Right ventricle myocardium inferior (tissue), 1 donor: ENCODE results near the gene MORN4. TPM values are rescaled to one million over a fixed set of nuclear protein-coding genes. Genes with fewer than 3 reads are reported as not detected.
"Not testable (repeated sequence)": the region's sequence is repeated elsewhere in the genome, so short reads cannot be mapped to it uniquely, and the experiment has no call there.

ENCODE experiments used
- ATAC-seq: fragments of 200-7000 bp; cut with Tn5 transposase; one replicate; pipeline ENCODE4 v1.9.1; 2020; ENCODE audit warnings: mild to moderate bottlenecking, moderate library complexity
- DNase-seq: peaks from one replicate; pipeline ENCODE4 v3.0.0; 2021; ENCODE audit errors: missing footprints
- intact Hi-C: fragments of 100-400 bp; cut with DNase I; formaldehyde crosslinking; loops from one replicate; pipeline ENCODE4 v1.11.0; 2022
- total RNA-seq: library from RNA; stranded (reverse); fragmentation: NEBNext Ultra II Directional; extraction: Animal tissue kit (Norgen Biotek cat#: 25700); gene quantifications from one replicate; pipeline ENCODE4 v1.2.1, GENCODE V29; 2021
- donor health status: DM: no; HTN: yes; CAD: no; lungs with severe emphysema.

Gene MORN4
- total RNA-seq, 1 donor from 2014 or later, result 8.0 TPM

DNA sequence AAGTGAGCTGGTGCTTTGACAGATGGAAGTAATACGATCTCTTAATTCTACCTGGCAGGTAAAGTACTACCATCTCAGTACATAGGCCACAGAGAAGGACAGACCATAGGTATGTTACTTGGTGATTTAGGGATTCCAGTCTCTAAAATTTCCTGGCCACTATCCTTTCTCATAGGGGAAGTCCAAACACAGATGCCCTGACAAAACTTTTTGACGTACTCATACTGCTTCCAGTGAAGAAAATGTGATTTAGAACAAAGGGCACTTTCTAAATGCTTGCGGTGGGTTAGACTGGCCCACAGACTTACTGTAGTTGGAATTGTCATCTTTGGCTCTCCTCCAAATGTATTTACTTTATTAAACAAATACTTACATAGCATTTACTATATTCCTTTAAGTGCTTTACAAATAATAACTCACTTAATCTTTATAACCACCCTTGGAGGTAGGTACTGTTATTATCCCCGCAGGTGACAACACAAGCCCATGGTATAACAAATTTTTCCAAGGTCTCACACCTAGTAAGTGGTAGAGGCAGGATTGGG lies 10.2 kb upstream of the MORN4 start:
- ATAC-seq (no peak), DNase-seq (no peak)
- intact Hi-C loops, result no loop called here

DNA sequence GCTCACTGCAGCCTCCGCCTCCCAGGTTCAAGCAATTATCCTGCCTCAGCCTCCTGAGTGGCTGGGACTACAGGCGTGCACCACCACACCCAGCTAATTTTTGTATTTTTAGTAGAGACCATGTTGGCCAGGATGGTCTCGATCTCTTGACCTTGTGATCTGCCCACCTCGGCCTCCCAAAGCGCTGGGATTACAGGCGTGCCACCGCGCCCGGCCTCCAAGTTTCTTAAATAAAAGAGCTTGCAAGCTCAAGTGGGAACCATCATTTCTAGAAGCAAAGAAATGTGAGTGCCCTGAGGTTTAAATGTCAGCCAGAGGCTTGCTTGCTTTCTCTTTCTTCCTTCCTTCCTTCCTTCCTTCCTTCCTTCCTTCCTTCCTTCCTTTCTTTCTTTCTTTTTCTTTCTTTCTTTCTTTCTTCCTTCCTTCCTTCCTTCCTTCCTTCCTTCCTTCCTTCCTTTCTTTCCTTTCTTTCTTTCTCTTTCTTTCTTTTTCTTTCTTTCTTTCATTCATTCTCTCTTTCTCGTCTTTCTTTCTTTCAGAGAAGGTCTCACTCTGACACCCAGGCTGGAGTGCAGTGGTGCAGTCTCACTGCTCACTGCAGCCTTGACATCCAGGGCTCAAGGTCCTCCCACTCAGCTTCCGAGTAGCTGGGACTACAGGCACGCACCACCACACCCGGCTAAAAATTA lies 9.3 kb upstream of the MORN4 start:
- DNase-seq, intact Hi-C loops, ATAC-seq: not testable (repeated sequence)

DNA sequence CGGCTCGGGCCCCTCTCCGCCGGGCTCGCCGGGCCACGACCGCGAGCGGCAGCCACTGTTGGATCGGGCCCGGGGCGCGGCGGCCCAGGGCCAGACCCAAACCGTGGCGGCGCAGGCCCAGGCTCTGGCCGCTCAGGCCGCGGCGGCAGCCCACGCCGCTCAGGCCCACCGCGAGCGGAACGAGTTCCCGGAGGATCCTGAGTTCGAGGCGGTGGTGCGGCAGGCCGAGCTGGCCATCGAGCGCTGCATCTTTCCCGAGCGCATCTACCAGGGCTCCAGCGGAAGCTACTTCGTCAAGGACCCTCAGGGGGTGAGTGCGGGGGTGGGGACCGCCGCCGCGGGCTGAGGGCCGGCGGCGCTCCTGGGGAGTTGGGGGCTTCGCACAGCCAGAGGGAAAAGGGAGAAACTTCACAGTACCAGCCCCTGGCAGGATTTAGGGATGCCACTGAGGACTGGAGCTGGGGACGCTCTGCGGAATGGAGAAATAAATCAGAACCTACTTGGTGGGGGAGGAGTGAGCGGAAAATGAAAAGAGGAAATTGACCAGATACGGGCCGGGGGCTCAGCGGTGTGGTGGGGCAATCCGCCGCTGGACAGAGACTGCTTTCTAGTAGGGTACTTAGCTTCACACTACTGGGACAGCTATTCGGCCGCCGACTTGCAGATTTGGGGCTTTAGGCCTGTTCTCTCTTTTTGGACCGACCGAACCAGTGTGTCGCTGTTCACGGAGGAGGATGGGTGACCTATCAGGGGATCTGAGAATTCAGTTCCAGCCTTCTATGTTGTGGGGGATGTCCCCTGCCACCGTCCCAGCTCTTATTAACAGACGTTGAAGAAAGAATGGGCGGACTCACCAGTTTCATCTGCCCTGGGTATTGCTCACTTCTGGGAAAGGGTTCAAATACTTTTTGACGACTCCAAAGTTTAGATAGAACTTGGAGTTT lies 7.8 kb upstream of the MORN4 start:
- peak; percentile 54 for ATAC-seq
- peak; percentile 45 for DNase-seq
- intact Hi-C loops, result no loop called here

DNA sequence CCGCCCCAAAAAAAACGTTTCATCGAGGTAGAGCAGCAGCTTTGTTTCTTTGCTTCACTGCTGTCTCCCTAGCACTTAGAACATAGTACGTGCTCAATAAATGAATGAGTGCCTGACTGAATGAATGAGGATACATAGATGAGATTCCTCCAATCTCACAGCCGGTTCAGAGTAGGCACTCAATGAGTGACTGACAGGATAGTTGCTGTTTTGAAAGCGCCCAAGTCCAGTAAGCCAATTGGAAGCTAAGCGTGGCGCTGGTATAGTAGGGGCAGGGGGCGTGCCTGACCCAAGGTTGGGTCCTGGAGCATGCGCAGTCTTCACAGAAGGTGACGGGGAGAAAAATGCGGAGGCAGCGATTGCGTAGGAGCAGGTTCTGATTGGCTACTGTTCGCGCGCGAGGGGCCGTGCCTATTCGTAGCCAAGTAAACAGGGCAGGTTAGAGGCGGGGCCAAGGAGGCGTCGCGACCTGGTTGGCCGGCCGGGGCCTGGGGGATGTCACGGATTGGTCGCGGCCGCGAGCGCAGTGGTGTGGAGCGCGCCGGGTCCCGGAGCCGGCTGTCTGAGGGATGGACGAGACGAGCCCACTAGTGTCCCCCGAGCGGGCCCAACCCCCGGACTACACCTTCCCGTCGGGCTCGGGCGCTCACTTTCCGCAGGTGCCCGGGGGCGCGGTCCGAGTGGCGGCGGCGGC lies 7.0 kb upstream of the MORN4 start, which contains the start of gene PI4K2A:
Gene PI4K2A, plus strand, starts transcription at position 498 of the 694 bp plus-strand sequence. Its CDS starts 72 bp downstream, at position 570.
- intact Hi-C loops, result no loop called here
- peak; percentile 99 for ATAC-seq
- DNase-seq, result peak; percentile 100

DNA sequence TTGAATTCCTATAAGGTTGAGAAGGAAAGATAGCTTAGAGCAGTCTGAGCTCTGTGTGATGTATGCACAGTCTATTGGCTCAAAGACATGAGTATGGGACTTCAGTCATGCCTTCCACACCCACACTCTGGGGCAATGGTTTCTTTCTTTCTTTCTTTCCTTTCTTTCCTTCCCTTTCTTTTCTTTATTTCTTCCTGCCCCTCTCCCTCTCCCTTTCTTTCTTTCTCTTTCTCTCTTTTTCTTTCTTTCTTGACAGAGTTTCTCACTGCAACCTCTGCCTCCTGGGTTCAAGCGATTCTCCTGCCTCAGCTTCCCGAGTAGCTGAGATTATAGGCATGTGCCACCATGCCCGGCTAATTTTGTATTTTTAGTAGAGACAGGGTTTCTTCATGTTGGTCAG lies 5.8 kb upstream of the MORN4 start:
- intact Hi-C loops, ATAC-seq, DNase-seq: not testable (repeated sequence)

DNA sequence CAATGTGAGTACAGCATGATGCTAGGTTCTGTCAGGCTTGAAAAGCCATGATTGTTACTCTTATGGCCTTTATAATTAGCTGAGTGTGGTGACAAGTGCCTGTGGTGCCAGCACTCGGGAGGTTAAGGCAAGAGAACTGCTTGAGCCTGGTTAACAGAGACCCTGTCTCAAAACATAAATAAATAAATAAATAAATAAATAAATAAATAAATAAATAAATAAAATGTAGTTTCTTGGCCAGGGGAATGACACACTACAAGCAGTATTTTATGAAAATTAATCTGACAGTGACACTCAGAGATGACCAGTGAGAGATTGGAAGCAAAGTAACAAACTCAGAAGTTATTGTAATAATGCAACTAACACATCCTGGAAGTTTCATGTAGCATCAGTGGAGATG lies 2.3 kb upstream of the MORN4 start:
- intact Hi-C loops, result no loop called here
- DNase-seq (no peak), ATAC-seq (no peak)

DNA sequence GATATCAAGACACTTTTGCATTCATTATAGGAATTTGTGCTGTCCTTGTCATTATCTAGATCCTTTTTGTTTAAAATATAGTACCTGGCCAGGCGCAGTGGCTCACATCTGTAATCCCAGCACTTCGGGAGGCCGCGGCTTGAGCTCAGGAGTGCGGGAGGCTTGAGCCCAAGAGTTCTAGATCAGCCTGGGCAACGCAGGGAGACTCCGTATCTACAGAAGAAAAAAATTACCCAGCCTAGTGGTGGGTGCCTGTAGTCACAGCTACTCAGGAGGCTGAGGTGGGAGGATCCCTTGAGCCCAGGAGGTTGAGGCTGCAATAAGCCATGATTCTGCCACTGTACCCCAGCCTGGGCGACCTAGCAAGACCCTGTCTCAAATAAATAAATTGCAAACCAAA lies 621 bp upstream of the MORN4 start:
- intact Hi-C loops, result no loop called here
- ATAC-seq, result no peak

DNA sequence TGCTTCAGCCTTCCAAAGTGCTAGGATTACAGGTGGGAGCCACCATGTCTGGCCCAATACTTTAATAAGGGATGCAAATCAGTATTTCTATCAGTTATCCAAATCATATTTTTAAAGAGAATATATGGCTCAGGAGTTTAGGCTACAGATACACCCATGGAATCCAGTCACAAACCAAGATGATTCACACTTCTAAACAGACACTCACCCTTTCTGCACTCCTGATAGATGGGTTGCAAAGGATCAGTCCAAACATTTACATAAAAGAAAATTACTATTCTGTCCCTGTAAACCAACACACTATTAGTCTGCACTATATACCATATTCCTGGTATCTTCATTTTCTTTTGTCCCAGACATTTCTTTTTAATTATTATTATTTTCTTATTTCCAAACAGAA lies 2.2 kb downstream of the MORN4 start:
- intact Hi-C loops, result no loop called here
- DNase-seq (no peak), ATAC-seq (no peak)

More for the DNA sequence above, 621 bp upstream of the MORN4 start:
- DNase-seq, result peak; percentile 49

DNA sequence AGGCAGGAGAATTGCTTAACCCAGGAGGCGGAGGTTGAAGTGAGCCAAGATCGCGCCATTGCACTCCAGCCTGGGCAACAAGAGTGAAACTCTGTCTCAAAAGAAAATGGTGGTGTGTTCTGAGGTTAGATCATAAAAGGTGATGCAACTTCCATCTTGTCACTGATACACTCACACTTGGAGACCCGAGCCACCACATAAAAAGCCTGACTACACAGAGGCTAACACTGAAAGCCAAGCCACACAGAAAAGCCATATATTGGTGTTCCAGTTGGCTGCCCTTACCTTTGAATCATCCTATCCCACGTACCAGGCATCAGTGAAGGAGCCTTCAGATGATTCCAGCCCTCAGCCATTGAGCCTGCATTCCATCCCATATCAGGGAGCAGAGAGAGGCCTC lies 4.0 kb downstream of the MORN4 start:
- intact Hi-C loops, result no loop called here
- DNase-seq (no peak), ATAC-seq (no peak)

DNA sequence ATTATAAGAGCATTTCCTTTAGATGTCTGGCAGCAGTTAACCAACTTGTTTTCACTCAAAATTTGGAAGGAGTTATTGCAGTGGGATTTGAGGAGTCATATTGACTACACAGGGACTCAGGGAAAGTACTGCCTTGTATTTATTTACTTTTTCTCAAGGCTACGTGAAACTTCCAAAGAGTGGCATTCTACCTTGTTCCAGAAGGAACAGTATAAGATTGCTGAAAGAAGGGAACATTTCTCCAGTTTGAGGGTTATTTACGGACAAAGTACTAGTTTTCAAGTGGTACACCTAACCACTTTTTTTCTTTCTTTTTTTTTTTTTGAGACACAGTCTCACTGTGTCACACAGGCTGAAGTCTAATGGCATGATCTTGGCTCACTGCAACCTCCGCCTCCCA lies 5.1 kb downstream of the MORN4 start:
- ATAC-seq, result no peak
- DNase-seq, result no peak
- intact Hi-C loops, result no loop called here

DNA sequence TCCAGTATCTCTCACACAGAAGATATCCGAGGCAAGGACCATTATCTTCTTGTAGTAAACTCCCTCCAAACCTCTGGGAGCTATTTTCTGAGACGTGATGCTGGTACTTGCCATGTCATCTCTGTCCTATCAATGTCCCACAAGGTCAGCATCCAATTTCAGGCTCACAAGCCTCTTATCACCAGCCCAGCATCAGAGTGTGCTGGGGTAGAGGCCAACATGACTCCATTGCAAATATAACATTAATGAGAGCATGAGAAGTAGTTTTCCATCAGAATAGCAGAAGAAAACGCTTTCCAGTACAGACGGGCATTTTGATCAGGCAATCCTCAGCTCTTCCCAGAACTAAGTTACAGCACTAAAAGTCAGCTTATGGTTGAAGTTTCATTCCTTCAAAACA lies 5.6 kb downstream of the MORN4 start:
- intact Hi-C loops, result no loop called here
- no peak for ATAC-seq
- DNase-seq, result no peak

DNA sequence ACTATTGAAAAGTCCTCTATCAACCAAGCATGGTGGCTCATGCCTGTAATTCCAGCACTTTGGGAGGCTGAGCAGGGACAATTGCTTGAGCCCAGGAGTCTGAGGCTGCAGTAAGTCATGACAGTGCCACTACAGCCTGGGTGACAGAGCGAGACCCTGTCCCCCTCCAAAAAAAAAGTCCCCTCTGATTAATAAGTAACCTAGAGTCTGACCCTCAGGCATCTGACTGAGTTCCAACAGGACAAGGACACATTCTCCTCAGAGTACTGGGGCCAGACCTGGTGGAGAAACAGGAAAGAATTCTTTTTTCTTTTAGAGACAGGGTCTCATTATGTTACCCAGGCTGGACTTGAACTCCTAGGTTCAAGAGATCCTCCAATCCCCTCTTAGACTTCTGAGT lies 10.0 kb downstream of the MORN4 start:
- ATAC-seq (no peak), DNase-seq (no peak)
- intact Hi-C loops, result no loop called here

DNA sequence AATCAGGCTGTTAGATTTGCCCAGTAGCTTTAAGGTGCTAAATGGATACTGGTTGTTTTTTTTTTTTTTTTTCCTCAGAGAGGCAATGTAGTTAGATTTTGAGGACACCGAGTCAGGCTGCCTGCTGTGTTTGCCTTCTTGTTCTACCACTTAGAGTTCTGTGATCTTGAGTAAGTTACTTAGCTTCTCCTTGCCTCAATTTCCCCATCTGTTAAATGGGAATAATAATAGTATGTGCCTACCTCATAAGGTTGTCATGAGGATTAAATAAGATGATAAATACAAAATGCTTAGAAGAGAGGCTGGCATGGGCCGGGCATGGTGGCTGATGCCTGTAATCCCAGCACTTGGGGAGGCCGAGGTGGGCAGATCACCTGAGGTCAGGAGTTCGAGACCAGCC lies 14.6 kb downstream of the MORN4 start:
- DNase-seq, result no peak
- intact Hi-C loops, result loop anchor here (10.0 kb wide), 1 partner anchor 214 kb away; the partner anchor contains the start of gene RRP12
- ATAC-seq, result no peak

DNA sequence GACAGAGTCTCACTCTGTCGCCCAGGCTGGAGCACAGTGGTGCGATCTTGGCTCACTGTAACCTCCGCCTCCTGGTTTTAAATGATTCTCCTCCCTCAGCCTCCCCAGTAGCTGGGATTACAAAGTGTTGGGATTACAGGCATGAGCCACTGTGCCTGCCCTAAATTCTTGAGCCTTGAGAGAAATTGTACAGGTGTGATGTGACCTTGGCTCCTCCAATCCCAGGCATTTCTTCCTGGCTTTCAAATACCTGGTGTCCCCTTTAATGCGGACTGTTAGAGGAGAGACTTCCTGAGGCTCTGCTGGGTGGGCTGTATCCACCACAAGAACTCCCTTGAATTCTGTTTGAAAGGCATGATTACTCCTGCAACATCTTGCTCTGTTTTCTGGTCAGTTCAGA lies 15.0 kb downstream of the MORN4 start:
- DNase-seq (no peak), ATAC-seq (no peak)
- intact Hi-C loops, result loop anchor here (10.0 kb wide), 1 partner anchor 213 kb away; the partner anchor contains the start of gene RRP12

DNA sequence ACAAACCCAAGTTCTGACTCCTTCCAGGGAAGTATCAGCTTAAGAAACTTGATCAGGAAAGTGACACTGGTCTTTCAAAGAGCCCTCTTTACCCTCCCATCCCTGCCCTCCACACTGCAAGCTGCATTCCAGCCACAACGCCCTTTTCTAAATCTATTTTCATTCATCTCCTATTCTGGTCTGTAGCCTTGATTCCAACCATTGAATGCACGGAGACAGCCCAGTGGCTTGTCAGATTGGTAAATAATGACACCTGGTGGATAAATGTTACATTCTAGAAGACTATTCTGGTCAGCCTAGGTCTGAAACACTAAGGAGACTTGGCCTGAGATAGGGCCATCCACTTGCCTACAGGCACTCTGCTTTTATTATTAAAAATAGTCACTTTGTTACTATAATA lies 20.9 kb downstream of the MORN4 start:
- no peak for DNase-seq
- intact Hi-C loops, result loop anchor here (1.0 to 10.0 kb wide), 3 partner anchors 40 to 208 kb away; partner anchors contain the start of genes ANKRD2 and RRP12
- peak; percentile 67 for ATAC-seq

DNA sequence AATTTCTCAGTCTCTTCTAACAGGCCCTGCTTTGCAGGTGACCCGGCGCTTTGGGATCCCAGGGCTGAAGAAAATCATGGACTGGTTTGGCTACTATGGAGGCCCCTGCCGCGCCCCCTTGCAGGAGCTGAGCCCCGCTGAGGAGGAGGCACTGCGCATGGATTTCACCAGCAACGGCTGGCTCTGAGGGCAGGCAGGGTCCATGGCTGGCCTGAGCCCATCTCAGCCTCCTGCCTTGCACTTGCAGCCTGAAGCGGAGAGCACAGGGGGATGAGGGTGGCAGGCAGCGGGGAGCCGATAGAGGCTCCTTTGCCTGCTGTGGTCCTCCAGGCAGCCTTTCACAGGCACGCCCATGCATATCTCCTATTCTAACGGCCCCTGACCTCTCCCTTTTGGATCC lies 21.8 kb downstream of the MORN4 start:
- intact Hi-C loops, result loop anchor here (5.0 to 10.0 kb wide), 2 partner anchors 149 to 207 kb away; partner anchors contain the start of gene RRP12
- no peak for ATAC-seq
- DNase-seq, result no peak

DNA sequence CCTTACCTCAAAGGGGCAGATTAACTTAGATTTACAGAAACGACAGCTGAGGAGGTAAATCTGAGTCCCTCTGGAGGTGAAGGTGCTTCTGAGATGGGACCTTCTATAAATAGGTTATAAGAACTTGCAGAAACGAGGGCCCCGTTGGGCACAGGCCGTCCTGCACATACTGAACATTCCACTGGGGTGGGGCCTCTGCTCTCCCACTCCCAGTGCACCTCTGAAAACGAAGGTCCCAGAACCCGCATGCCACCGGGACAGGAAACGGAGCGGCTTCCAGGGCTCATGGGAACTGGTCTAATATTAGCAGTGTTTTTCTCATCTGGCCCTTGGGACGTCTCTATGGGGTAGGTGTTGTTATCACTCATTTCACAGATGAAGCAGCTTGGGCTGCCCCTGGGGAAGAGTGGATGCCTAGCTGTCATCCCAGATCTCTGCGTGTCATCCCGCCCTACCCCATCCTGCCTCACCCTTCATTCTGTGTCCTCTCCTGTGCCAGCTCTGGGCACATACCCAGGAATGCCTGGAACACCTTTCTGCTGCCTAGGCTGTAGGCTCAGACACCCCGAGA lies 24.2 kb downstream of the MORN4 start:
- intact Hi-C loops, result loop anchor here (1.0 kb wide), 1 partner anchor 24 kb away; no protein-coding TSS in a partner anchor
- ATAC-seq (peak; percentile 86), DNase-seq (no peak)

DNA sequence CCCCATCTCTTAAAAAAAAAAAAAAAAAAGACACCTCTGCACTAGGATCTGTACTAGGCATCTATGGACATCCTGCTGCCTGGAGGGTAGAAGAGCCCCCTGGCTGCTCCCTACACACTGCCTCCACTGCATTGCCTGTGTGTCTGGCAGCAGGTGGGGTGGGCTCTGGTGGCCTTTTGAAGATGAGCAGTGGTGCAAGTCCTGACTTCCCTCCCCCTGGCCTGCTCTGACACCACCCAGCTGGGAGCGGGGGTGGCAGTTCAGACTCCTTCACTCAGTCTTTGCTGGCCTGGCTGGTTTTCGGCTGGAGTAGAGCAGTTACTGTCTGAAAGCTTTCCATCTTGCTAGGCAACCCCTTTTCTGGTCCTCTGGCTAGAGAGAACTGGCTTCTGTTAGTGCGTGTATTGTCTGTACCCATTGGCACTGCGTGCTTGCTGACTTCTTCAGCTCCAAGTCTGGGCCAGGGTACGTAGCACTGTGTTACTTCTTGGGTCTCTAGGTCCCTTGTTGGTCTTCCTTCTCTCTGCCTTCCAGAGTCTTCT lies 26.1 kb downstream of the MORN4 start:
- ATAC-seq, result no peak

More for the DNA sequence above, 26.1 kb downstream of the MORN4 start:
- no peak for DNase-seq
- intact Hi-C loops, result no loop called here
